Hepatocyte (in vitro differentiated cells): Measurements from ENCODE around the gene HOXD9. TPM values are rescaled to one million over a fixed set of nuclear protein-coding genes. Genes with fewer than 3 reads are reported as not detected.
A peak's percentile ranks its signal among the peaks of the same experiment; 100 is the strongest.

ENCODE experiments used
- DNase-seq: peaks from one replicate; pipeline ENCODE4 v3.0.0-alpha.2; 2016; ENCODE audit warnings: low spot score
- H2AFZ ChIP-seq: fragments of 200-600 bp; sonication (generic); 2 replicates; pipeline ENCODE4 v1.6.0; 2016; ENCODE audit warnings: antibody characterized with exemption, mild to moderate bottlenecking
- H3K27ac ChIP-seq: fragments of 200-600 bp; sonication (generic); 2 replicates; pipeline ENCODE4 v1.5.1; 2016; ENCODE audit warnings: mild to moderate bottlenecking
- H3K27me3 ChIP-seq: fragments of 200-600 bp; sonication (generic); 2 replicates; pipeline ENCODE4 v1.6.1; 2016
- H3K36me3 ChIP-seq: fragments of 200-600 bp; sonication (generic); replicated peaks from 2 replicates; pipeline ENCODE4 v1.5.1; 2016; ENCODE audit warnings: low read depth; ENCODE audit not compliant: insufficient read depth
- H3K4me1 ChIP-seq: fragments of 200-600 bp; sonication (generic); 2 replicates; pipeline ENCODE4 v1.5.1; 2016; ENCODE audit warnings: mild to moderate bottlenecking, moderate library complexity; ENCODE audit not compliant: insufficient read depth
- H3K4me2 ChIP-seq: fragments of 200-600 bp; sonication (generic); 2 replicates; pipeline ENCODE4 v1.6.0; 2016
- H3K4me3 ChIP-seq: fragments of 200-600 bp; sonication (generic); 2 replicates; pipeline ENCODE4 v1.5.1; 2016; ENCODE audit warnings: mild to moderate bottlenecking
- H3K79me2 ChIP-seq: fragments of 200-600 bp; sonication (generic); 2 replicates; pipeline ENCODE4 v1.6.0; 2017; ENCODE audit warnings: mild to moderate bottlenecking
- H3K9me2 ChIP-seq: fragments of 200-600 bp; sonication (generic); replicated peaks from 2 replicates; pipeline ENCODE4 v1.6.0; 2017; ENCODE audit warnings: mild to moderate bottlenecking; ENCODE audit not compliant: insufficient read depth
- H3K9me3 ChIP-seq: fragments of 200-600 bp; sonication (generic); 2 replicates; pipeline ENCODE4 v1.5.1; 2016; ENCODE audit warnings: low read depth, mild to moderate bottlenecking
- H4K20me1 ChIP-seq: fragments of 200-600 bp; sonication (generic); 2 replicates; pipeline ENCODE4 v1.6.0; 2016; ENCODE audit warnings: mild to moderate bottlenecking; ENCODE audit not compliant: insufficient read depth, poor library complexity, severe bottlenecking
- CTCF ChIP-seq: fragments of 200-600 bp; sonication (generic); IDR thresholded peaks from 2 replicates; pipeline ENCODE4 v1.5.1; 2016; ENCODE audit warnings: antibody characterized with exemption, mild to moderate bottlenecking; ENCODE audit not compliant: poor library complexity
- EZH2 ChIP-seq: fragments of 200-600 bp; sonication (generic); IDR thresholded peaks from 2 replicates; pipeline ENCODE4 v1.6.1; 2016; ENCODE audit warnings: antibody characterized with exemption, mild to moderate bottlenecking, borderline replicate concordance
- EZH2phosphoT487 ChIP-seq: fragments of 200-600 bp; sonication (generic); IDR thresholded peaks from one replicate; pipeline ENCODE4 v1.6.1; 2018; ENCODE audit warnings: antibody characterized with exemption, mild to moderate bottlenecking, low read depth, moderate library complexity; ENCODE audit not compliant: unreplicated experiment, severe bottlenecking
- WGBS: methylation state at CpG from one replicate; pipeline ENCODE4 v1.1.6; 2016; ENCODE audit warnings: low lambda C conversion rate; ENCODE audit errors: missing lambda C conversion rate; 5-methylcytosine and 5-hydroxymethylcytosine counted together
- polyA plus RNA-seq: library from polyadenylated mRNA; unstranded; fragments of >200 nt; fragmentation: Nextera tagmentation; extraction: Ambion mirVana; gene quantifications from 2 replicates; pipeline ENCODE4 v1.2.1, GENCODE V29; 2016
- total RNA-seq: library from RNA; depleted of rRNA; stranded (reverse); fragments of >200 nt; gene quantifications from 2 replicates; pipeline ENCODE4 v1.2.3, GENCODE V29; 2014

Gene HOXD9
- total and polyA plus RNA-seq, 2 experiments from 2014 or later = 2.9 to 4.7 TPM

DNA sequence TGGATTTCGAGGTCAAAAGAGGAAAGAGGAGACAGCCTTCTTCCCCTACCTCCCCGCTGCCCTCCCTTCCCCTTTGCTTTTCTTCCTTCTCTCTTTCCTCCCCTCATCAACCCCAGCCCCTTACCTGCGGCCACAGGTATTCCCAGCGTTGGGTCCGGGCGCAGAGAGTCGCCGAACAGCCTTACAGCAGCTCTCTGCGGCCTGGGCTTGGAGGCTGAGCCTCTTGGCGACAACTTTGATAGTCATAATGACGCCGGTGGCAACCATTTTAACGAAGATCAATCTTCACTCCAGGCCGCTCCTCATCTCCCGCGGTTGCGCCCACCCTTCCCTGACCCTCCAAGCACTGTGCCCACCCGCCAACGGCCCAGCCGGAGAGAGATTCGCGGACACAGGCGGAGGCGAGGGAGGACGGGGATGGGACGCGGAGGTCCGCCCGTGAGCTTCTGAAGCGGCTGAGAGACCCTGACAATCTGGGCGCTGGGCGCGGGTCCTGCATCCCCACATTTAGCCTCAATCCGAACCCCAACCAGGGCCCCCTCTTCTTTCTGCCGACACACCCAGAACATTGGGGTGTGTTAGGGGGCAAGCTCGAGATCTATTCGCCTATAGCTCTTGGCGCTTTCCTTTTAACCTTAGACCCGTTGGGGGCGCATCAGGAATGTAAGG is 37.3 kb upstream of the HOXD9 start:
- peaks cover 98% of the 10 kb centered on the region for H3K27me3 ChIP-seq
- peak overlapping the region; percentile 51 for H3K4me3 ChIP-seq

DNA sequence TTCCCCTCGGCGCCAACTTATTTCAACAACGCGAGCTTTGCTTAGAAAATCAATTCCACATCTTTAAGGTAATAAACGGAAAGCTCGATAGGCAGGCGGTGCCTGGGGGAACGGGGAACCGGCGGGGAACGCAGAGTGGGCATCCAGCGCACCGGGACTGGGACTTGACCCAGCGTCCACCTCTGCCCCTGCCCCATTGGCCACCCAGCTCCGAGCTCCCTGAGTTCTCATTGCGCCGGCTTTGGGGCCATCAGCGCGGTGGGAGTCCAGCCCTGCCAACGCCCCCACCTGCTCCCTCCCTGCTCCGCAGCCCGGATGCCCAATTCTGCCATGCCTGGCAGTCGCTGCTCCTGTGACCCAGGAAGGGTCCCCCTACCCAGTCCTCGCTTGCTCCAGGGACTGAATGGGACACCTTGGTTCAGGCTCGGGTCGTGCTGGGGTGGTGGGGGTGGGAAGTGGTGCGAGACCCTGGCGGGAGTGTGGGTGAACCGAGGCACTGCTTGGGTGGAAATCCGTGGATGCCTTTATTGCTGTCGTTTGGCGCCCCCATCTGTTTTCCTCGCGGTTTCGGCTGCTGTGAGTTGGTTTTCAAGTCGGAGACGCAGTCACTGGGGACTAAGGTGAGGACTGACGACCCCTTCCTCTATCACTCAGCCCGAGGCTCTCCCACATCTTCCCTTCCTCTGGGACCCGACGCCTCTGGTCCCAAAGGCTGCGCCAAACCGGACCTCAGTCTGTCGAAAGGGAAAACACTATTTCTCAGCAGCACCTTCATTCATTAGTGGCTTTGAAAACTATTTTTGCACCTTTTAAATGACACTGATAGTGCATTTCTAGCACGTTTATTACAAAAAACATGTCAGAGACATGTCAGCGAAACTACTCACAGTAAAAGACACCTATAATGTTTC is 36.4 kb upstream of the HOXD9 start:
- Histone ChIP-seq H3K27ac (peak overlapping the region; percentile 88), H3K9me3 (no peaks in the 10 kb centered on the region), H3K79me2 (peaks cover 56% of the 10 kb centered on the region), H3K4me3 (peak overlapping the region; percentile 51), H3K9me2 (no peaks in the 10 kb centered on the region), H3K36me3 (no peaks in the 10 kb centered on the region), H3K27me3 (peaks cover 100% of the 10 kb centered on the region), H3K4me2 (peak overlapping the region; percentile 84), H3K4me1 (peaks cover 11% of the 10 kb centered on the region), H4K20me1 (no peaks in the 10 kb centered on the region), H2AFZ (peak overlapping the region; percentile 22)
- TF ChIP-seq EZH2 (peak; percentile 9), CTCF (peak; percentile 73), EZH2phosphoT487 (no peak)
- peak; percentile 76 for DNase-seq
- 3% methylated on average over 41 of the region's 46 CpGs for WGBS

More for the DNA sequence above, 37.3 kb upstream of the HOXD9 start:
- no peak for TF ChIP-seq CTCF
- TF ChIP-seq EZH2 = peak; percentile 66
- no peak for TF ChIP-seq EZH2phosphoT487
- Histone ChIP-seq H3K9me2 (no peaks in the 10 kb centered on the region), H4K20me1 (no peaks in the 10 kb centered on the region), H3K27ac (peak overlapping the region; percentile 88), H3K36me3 (no peaks in the 10 kb centered on the region), H3K9me3 (no peaks in the 10 kb centered on the region), H3K4me2 (peak overlapping the region; percentile 84), H2AFZ (peak overlapping the region; percentile 22), H3K4me1 (peaks cover 11% of the 10 kb centered on the region), H3K79me2 (peaks cover 55% of the 10 kb centered on the region)
- DNase-seq = no peak
- 3% methylated on average over 36 of the region's 40 CpGs for WGBS

- Histone ChIP-seq H3K27me3 (peaks cover 98% of the 10 kb centered on the region), H3K9me2 (no peaks in the 10 kb centered on the region), H3K79me2 (peaks cover 59% of the 10 kb centered on the region), H3K36me3 (no peaks in the 10 kb centered on the region), H3K4me3 (peak overlapping the region; percentile 50), H3K9me3 (no peaks in the 10 kb centered on the region), H4K20me1 (no peaks in the 10 kb centered on the region), H2AFZ (peak overlapping the region; percentile 59), H3K4me2 (peak overlapping the region; percentile 88), H3K27ac (peak overlapping the region; percentile 48), H3K4me1 (peaks cover 11% of the 10 kb centered on the region)
- no peak for DNase-seq
- 29% methylated on average over 29 of the region's 29 CpGs for WGBS
- TF ChIP-seq EZH2 = no peak
- TF ChIP-seq CTCF = no peak
- TF ChIP-seq EZH2phosphoT487 = no peak
Measured at GRCh38 chr2:176087330-176088047, 35.0 kb upstream of the HOXD9 start.
